Osteoblast (primary cell): Measurements from ENCODE around the gene CARNS1. TPM values are rescaled to one million over a fixed set of nuclear protein-coding genes. Genes with fewer than 3 reads are reported as not detected.

Experiments used
- DNase-seq: peaks from one replicate; pipeline ENCODE4 v3.0.0; 2011; ENCODE audit warnings: low spot score, mixed read lengths; ENCODE audit not compliant: insufficient read length; ENCODE audit errors: missing footprints
- H2AFZ ChIP-seq: 2 replicates; pipeline ENCODE4 v1.6.0; 2011; ENCODE audit warnings: mild to moderate bottlenecking, low read length
- H3K27ac ChIP-seq: 2 replicates; pipeline ENCODE4 v1.5.1; 2011; ENCODE audit warnings: mild to moderate bottlenecking, low read depth, low read length, moderate library complexity
- H3K27me3 ChIP-seq: 2 replicates; pipeline ENCODE4 v1.6.0; 2012; ENCODE audit warnings: mild to moderate bottlenecking, control low read depth, inconsistent platforms, low read length, moderate library complexity; ENCODE audit not compliant: insufficient read depth
- H3K36me3 ChIP-seq: 2 replicates; pipeline ENCODE4 v1.5.1; 2011; ENCODE audit warnings: mild to moderate bottlenecking, low read length, control low read depth, moderate library complexity; ENCODE audit not compliant: insufficient read depth
- H3K4me1 ChIP-seq: 2 replicates; pipeline ENCODE4 v1.5.1; 2011; ENCODE audit warnings: mild to moderate bottlenecking, low read length, control low read depth, moderate library complexity; ENCODE audit not compliant: insufficient read depth
- H3K4me2 ChIP-seq: 2 replicates; pipeline ENCODE4 v1.6.0; 2011; ENCODE audit warnings: mild to moderate bottlenecking, low read length; ENCODE audit not compliant: insufficient read depth
- H3K4me3 ChIP-seq: fragments of 200-600 bp; sonication (generic); 3 replicates; pipeline ENCODE4 v1.5.1; 2012; ENCODE audit warnings: mild to moderate bottlenecking, low read length, inconsistent platforms; ENCODE audit not compliant: insufficient read depth
- H3K79me2 ChIP-seq: 2 replicates; pipeline ENCODE4 v1.6.0; 2012; ENCODE audit warnings: mild to moderate bottlenecking, low read length, control low read depth, inconsistent platforms; ENCODE audit not compliant: insufficient read depth
- H3K9me3 ChIP-seq: 2 replicates; pipeline ENCODE4 v1.5.1; 2011; ENCODE audit warnings: low read depth, low read length, control low read depth
- H4K20me1 ChIP-seq: 2 replicates; pipeline ENCODE4 v1.6.0; 2012; ENCODE audit warnings: mild to moderate bottlenecking, low read length, control low read depth; ENCODE audit not compliant: insufficient read depth
- CTCF ChIP-seq: IDR thresholded peaks from 2 replicates; pipeline ENCODE4 v1.5.1; 2011; ENCODE audit warnings: mild to moderate bottlenecking, low read depth, low read length, moderate library complexity; ENCODE audit errors: extremely low read depth
- total RNA-seq: library from RNA; depleted of rRNA; stranded (reverse); fragments of >200 nt; gene quantifications from 2 replicates; pipeline ENCODE4 v1.2.3, GENCODE V29; 2012

CARNS1 gene
- total RNA-seq, 1 donor: under 0.01 TPM

- H3K4me3 ChIP-seq: no peak within 1 kb of the TSS
- no peaks in the 10 kb centered on the region for H3K79me2 ChIP-seq
- no peaks in the 10 kb centered on the region for H4K20me1 ChIP-seq
- H3K9me3 ChIP-seq: no peaks in the 10 kb centered on the region
- DNase-seq: peak; percentile 80
- no peaks in the 10 kb centered on the region for H3K4me1 ChIP-seq
- no peak within 1 kb of the TSS for H2AFZ ChIP-seq
- H3K4me2 ChIP-seq: no peak within 1 kb of the TSS
- H3K36me3 ChIP-seq: no peaks in the 10 kb centered on the region
- no peak for TF ChIP-seq CTCF
- H3K27me3 ChIP-seq: peaks cover 3% of the 10 kb centered on the region
- no peak within 1 kb of the TSS for H3K27ac ChIP-seq
Observed at GRCh38 chr11:67452141-67452952, 36.9 kb downstream of the CARNS1 start, which contains the start of gene GPR152. Gene GPR152 (minus strand): TSS chr11:67452729. CDS start chr11:67452724, 5 bp downstream.

GRCh38 chr11:67453816-67454732 is 38.6 kb downstream of the CARNS1 start:
- peaks cover 3% of the 10 kb centered on the region for H3K27me3 ChIP-seq
- peak; percentile 83 for DNase-seq
- no peaks in the 10 kb centered on the region for H4K20me1 ChIP-seq
- no peak overlapping the region for H3K4me2 ChIP-seq
- no peaks in the 10 kb centered on the region for H3K36me3 ChIP-seq
- no peaks in the 10 kb centered on the region for H3K4me1 ChIP-seq
- H3K9me3 ChIP-seq: no peaks in the 10 kb centered on the region
- no peak overlapping the region for H2AFZ ChIP-seq
- H3K79me2 ChIP-seq: no peaks in the 10 kb centered on the region
- no peak for TF ChIP-seq CTCF
- H3K27ac ChIP-seq: no peak overlapping the region
- no peak overlapping the region for H3K4me3 ChIP-seq

GRCh38 chr11:67455054-67455453 is 39.6 kb downstream of the CARNS1 start, which contains the start of gene CABP4:
Gene CABP4 (plus strand): TSS chr11:67455354. CDS start chr11:67455424, 70 bp downstream.
- Histone ChIP-seq H3K36me3 (no peaks in the 10 kb centered on the region), H4K20me1 (no peaks in the 10 kb centered on the region), H3K4me1 (no peaks in the 10 kb centered on the region), H3K9me3 (no peaks in the 10 kb centered on the region), H3K4me3 (no peak within 1 kb of the TSS), H2AFZ (no peak within 1 kb of the TSS), H3K27ac (no peak within 1 kb of the TSS), H3K27me3 (no peaks in the 10 kb centered on the region), H3K79me2 (no peaks in the 10 kb centered on the region), H3K4me2 (no peak within 1 kb of the TSS)
- DNase-seq: peak; percentile 67
- TF ChIP-seq CTCF: no peak
